H1 (cell line): ENCODE data around the gene MUC5AC. TPM values are rescaled to one million over a fixed set of nuclear protein-coding genes. Genes with fewer than 3 reads are reported as not detected.

Experiments used
- CTCF ChIA-PET: fragments of 300-600 bp; sonication (Branson Sonifier 250); formaldehyde crosslinking; loops from one replicate; lab custom pipeline; 2021; ENCODE audit not compliant: partially characterized antibody; lab: Charles Lee
- POLR2A ChIA-PET: fragments of 300-600 bp; sonication (Branson Sonifier 250); formaldehyde crosslinking; loops from one replicate; lab custom pipeline; 2021; ENCODE audit warnings: inconsistent platforms; ENCODE audit not compliant: partially characterized antibody; lab: Charles Lee
- DNase-seq, 2 experiments: peaks; one replicate each; pipeline versions ENCODE4 v3.0.0 to v3.0.0-alpha.2; 2010 to 2022; ENCODE audit warnings: low spot score in 2 of 2, low read depth in 1 of 2, mixed read lengths in 1 of 2
- FAIRE-seq: peaks from 2 replicates; lab custom pipeline; 2011; peaks lifted over from hg19 to GRCh38; lab: Jason Lieb, UNC
- H2AFZ ChIP-seq: 2 replicates; pipeline ENCODE4 v1.8.1; 2012; ENCODE audit warnings: low read length, inconsistent platforms
- H2AK5ac ChIP-seq: 2 replicates; pipeline ENCODE4 v1.6.1; 2013; ENCODE audit warnings: low read depth, low read length
- H2BK120ac ChIP-seq: replicated peaks from 2 replicates; pipeline ENCODE3; 2013; ENCODE audit warnings: low read depth, low read length, inconsistent platforms
- H2BK12ac ChIP-seq: 2 replicates; pipeline ENCODE4 v1.6.1; 2013; ENCODE audit warnings: low read depth, low read length
- H2BK15ac ChIP-seq: 2 replicates; pipeline ENCODE4 v1.6.1; 2013; ENCODE audit warnings: low read length
- H2BK20ac ChIP-seq: 2 replicates; pipeline ENCODE4 v1.6.1; 2013; ENCODE audit warnings: low read length
- H2BK5ac ChIP-seq: 2 replicates; pipeline ENCODE4 v1.6.1; 2013; ENCODE audit warnings: low read depth, low read length
- H3K14ac ChIP-seq: 2 replicates; pipeline ENCODE4 v1.6.1; 2013; ENCODE audit warnings: inconsistent platforms; ENCODE audit not compliant: insufficient read length
- H3K18ac ChIP-seq: 2 replicates; pipeline ENCODE4 v1.6.1; 2013; ENCODE audit warnings: low read length; ENCODE audit errors: extremely low read depth
- H3K23ac ChIP-seq: 2 replicates; pipeline ENCODE4 v1.6.1; 2013; ENCODE audit warnings: inconsistent platforms; ENCODE audit not compliant: insufficient read length
- H3K23me2 ChIP-seq: 2 replicates; pipeline ENCODE4 v1.6.1; 2013; ENCODE audit warnings: low read depth, low read length
- H3K27ac ChIP-seq: 2 replicates; pipeline ENCODE4 v1.6.1; 2011; ENCODE audit warnings: low read depth, low read length, inconsistent platforms
- H3K27me3 ChIP-seq, 4 experiments: replicated peaks in 1 of 4; 1 replicate in 1 of 4; 2 replicates in 3 of 4; pipeline versions ENCODE4 v1.6.1 to v1.8.1; 2011 to 2013; ENCODE audit warnings: low read length in 3 of 4, mild to moderate bottlenecking in 3 of 4, inconsistent platforms in 2 of 4, mixed read lengths in 2 of 4, moderate library complexity in 1 of 4; ENCODE audit not compliant: control insufficient read depth in 3 of 4, insufficient read depth in 3 of 4; ENCODE audit errors: extremely low read depth in 1 of 4
- H3K36me3 ChIP-seq, 4 experiments: 2 replicates each; pipeline versions ENCODE4 v1.6.1 to v1.8.1; 2011 to 2013; ENCODE audit warnings: mild to moderate bottlenecking in 4 of 4, low read length in 3 of 4, moderate library complexity in 2 of 4, control low read depth in 1 of 4, inconsistent platforms in 1 of 4; ENCODE audit not compliant: insufficient read depth in 4 of 4, control insufficient read depth in 2 of 4
- H3K4ac ChIP-seq: replicated peaks from 2 replicates; pipeline ENCODE3; 2013; ENCODE audit warnings: low read length, low read depth, mixed read lengths, inconsistent platforms; ENCODE audit not compliant: insufficient read length
- H3K4me1 ChIP-seq, 4 experiments: replicated peaks in 1 of 4; 1 replicate in 1 of 4; 2 replicates in 3 of 4; pipeline versions ENCODE4 v1.6.1 to v1.8.1; 2011 to 2013; ENCODE audit warnings: low read length in 3 of 4, inconsistent platforms in 2 of 4, mixed read lengths in 1 of 4; ENCODE audit not compliant: insufficient read depth in 4 of 4, control insufficient read depth in 3 of 4
- H3K4me2 ChIP-seq, 2 experiments: 2 replicates each; pipeline versions ENCODE4 v1.6.1 to v1.8.1; 2011 to 2013; ENCODE audit warnings: low read depth in 2 of 2, low read length in 2 of 2, control low read depth in 1 of 2, inconsistent platforms in 1 of 2, mild to moderate bottlenecking in 1 of 2; ENCODE audit not compliant: insufficient read depth in 1 of 2
- H3K4me3 ChIP-seq, 4 experiments: fragments of 200-600, 300-600 bp in 1 of 4; sonication (generic), shearing (Covaris generic), sonication (Bioruptor Twin) in 1 of 4; 2 replicates each; pipeline versions ENCODE4 v1.5.1 to v1.8.1; 2011 to 2016; ENCODE audit warnings: low read length in 4 of 4, low read depth in 3 of 4, control low read depth in 2 of 4, inconsistent platforms in 2 of 4, mild to moderate bottlenecking in 2 of 4, mixed read lengths in 1 of 4, moderate library complexity in 1 of 4; ENCODE audit not compliant: insufficient read depth in 2 of 4; ENCODE audit errors: extremely low read depth in 1 of 4
- H3K56ac ChIP-seq: replicated peaks from 2 replicates; pipeline ENCODE3; 2013; ENCODE audit warnings: low read depth, mild to moderate bottlenecking, mixed read lengths, low read length, inconsistent platforms; ENCODE audit not compliant: insufficient read length
- H3K79me1 ChIP-seq: 2 replicates; pipeline ENCODE4 v1.6.1; 2013; ENCODE audit warnings: low read depth, low read length, control low read depth
- H3K79me2 ChIP-seq, 2 experiments: 2 replicates each; pipeline versions ENCODE4 v1.6.1 to v1.8.1; 2012 to 2013; ENCODE audit warnings: low read length in 2 of 2, mild to moderate bottlenecking in 2 of 2, inconsistent platforms in 1 of 2; ENCODE audit not compliant: insufficient read depth in 2 of 2, control insufficient read depth in 1 of 2
- H3K9ac ChIP-seq, 4 experiments: replicated peaks in 1 of 4; 1 replicate in 1 of 4; 2 replicates in 3 of 4; pipeline versions ENCODE4 v1.6.1 to v1.8.1; 2011 to 2013; ENCODE audit warnings: low read depth in 3 of 4, low read length in 3 of 4, control low read depth in 2 of 4, mild to moderate bottlenecking in 2 of 4, moderate library complexity in 2 of 4, inconsistent platforms in 1 of 4; ENCODE audit errors: extremely low read depth in 1 of 4
- H3K9me3 ChIP-seq, 2 experiments: 2 replicates each; pipeline versions ENCODE4 v1.6.1 to v1.8.1; 2012 to 2013; ENCODE audit warnings: mild to moderate bottlenecking in 2 of 2, moderate library complexity in 2 of 2, control low read depth in 1 of 2, inconsistent platforms in 1 of 2, low read depth in 1 of 2, low read length in 1 of 2, mixed read lengths in 1 of 2; ENCODE audit not compliant: insufficient read depth in 2 of 2
- H4K20me1 ChIP-seq, 2 experiments: replicated peaks in 1 of 2; 2 replicates each; pipeline versions ENCODE3 to v1.8.1; 2011 to 2013; ENCODE audit warnings: inconsistent platforms in 2 of 2, low read length in 2 of 2, mild to moderate bottlenecking in 1 of 2; ENCODE audit not compliant: insufficient read depth in 2 of 2, control insufficient read depth in 1 of 2
- H4K5ac ChIP-seq: 2 replicates; pipeline ENCODE4 v1.6.1; 2013; ENCODE audit warnings: low read length, low read depth, mixed read lengths, inconsistent platforms; ENCODE audit not compliant: insufficient read length
- H4K8ac ChIP-seq: 2 replicates; pipeline ENCODE4 v1.8.0; 2013; ENCODE audit warnings: mild to moderate bottlenecking, moderate library complexity, low read length, inconsistent platforms; ENCODE audit not compliant: insufficient read depth; ENCODE audit errors: extremely low read depth
- H4K91ac ChIP-seq: replicated peaks from 2 replicates; pipeline ENCODE3; 2013; ENCODE audit warnings: low read length, mixed read lengths, inconsistent platforms; ENCODE audit not compliant: insufficient read length
- GTF2F1 ChIP-seq: IDR thresholded peaks from 2 replicates; pipeline ENCODE4 v1.6.1; 2012; ENCODE audit warnings: low read depth, low read length, improper control_type of control experiment, borderline replicate concordance
- RAD21 ChIP-seq, 2 experiments: IDR thresholded peaks in 1 of 2; conservative IDR thresholded peaks in 1 of 2; 2 replicates each; pipeline ENCODE4 v1.6.1; 2011; ENCODE audit warnings: low read depth in 2 of 2, low read length in 2 of 2, improper control_type of control experiment in 1 of 2, inconsistent platforms in 1 of 2, mild to moderate bottlenecking in 1 of 2, moderate library complexity in 1 of 2
- SIN3A ChIP-seq, 2 experiments: IDR thresholded peaks in 1 of 2; conservative IDR thresholded peaks in 1 of 2; 2 replicates each; pipeline ENCODE4 v1.6.1; 2011 to 2012; ENCODE audit warnings: low read length in 2 of 2, improper control_type of control experiment in 1 of 2, low read depth in 1 of 2, mild to moderate bottlenecking in 1 of 2
- SP1 ChIP-seq: IDR thresholded peaks from 2 replicates; pipeline ENCODE4 v1.6.1; 2011; ENCODE audit warnings: low read depth, low read length
- TBP ChIP-seq: IDR thresholded peaks from 2 replicates; pipeline ENCODE4 v1.6.1; 2011; ENCODE audit warnings: low read depth, low read length, improper control_type of control experiment
- TEAD4 ChIP-seq: IDR thresholded peaks from 2 replicates; pipeline ENCODE4 v1.6.1; 2012; ENCODE audit warnings: low read depth, low read length, inconsistent platforms, mixed read lengths
- ZNF274 ChIP-seq: IDR thresholded peaks from 2 replicates; pipeline ENCODE4 v1.7.0; 2012; ENCODE audit warnings: low read length, borderline replicate concordance; ENCODE audit errors: extremely low read depth
- whole genome bisulfite sequencing, 2 experiments: shearing (Covaris generic) in 1 of 2; methylation state at CpG; one replicate each; pipeline versions ENCODE4 v1.1.6 to v1.1.7; 2013 to 2015; ENCODE audit warnings: low lambda C conversion rate in 2 of 2, mixed read lengths in 2 of 2, inconsistent platforms in 1 of 2, low coverage in 1 of 2, missing lambda C conversion rate in 1 of 2; ENCODE audit not compliant: insufficient replicate concordance in 2 of 2, insufficient coverage in 1 of 2, insufficient read length in 1 of 2; ENCODE audit errors: extremely low coverage in 1 of 2, missing lambda C conversion rate in 1 of 2; 5-methylcytosine and 5-hydroxymethylcytosine counted together
- polyA plus RNA-seq, 7 experiments: library from polyadenylated mRNA; depleted of rRNA in 3 of 7; stranded (reverse) in 5 of 7; unstranded in 2 of 7; fragments of >200 nt in 5 of 7; fragments of 200-250 nt in 2 of 7; gene quantifications; 1 replicate in 5 of 7; 2 replicates in 1 of 7; 4 replicates in 1 of 7; pipeline versions ENCODE4 v1.2.1 to v1.2.3, GENCODE V29; 2011 to 2013; ENCODE audit warnings: missing spikeins in 2 of 7, mixed read lengths in 2 of 7
- total RNA-seq: library from RNA; stranded (reverse); fragmentation: NEBNext Ultra II Directional; extraction: Animal tissue kit (Norgen Biotek cat#: 25700); gene quantifications from 2 replicates; pipeline ENCODE4 v1.2.1, GENCODE V29; 2021

Gene MUC5AC
- total and polyA plus RNA-seq, 2 of the 8 experiments (the other 6 are each of a cell fraction or from before 2014, with no cell fraction given) = not detected

GRCh38 chr11:1123970-1124369, 33.8 kb upstream of the MUC5AC start:
- Histone ChIP-seq H3K79me2 (no peaks in the 10 kb centered on the region), H2BK15ac (no peak overlapping the region), H3K4me1 (no peaks in the 10 kb centered on the region; a peak in 1 of 7 replicates), H3K14ac (no peak overlapping the region), H3K9me3 (peaks cover 14 to 71% of the 10 kb centered on the region in 2 experiments), H3K4ac (no peak overlapping the region), H2AK5ac (no peak overlapping the region), H4K91ac (no peak overlapping the region), H4K20me1 (no peaks in the 10 kb centered on the region), H2BK120ac (no peak overlapping the region), H2BK12ac (no peak overlapping the region), H2BK20ac (no peak overlapping the region), H4K5ac (no peak overlapping the region), H3K18ac (no peak overlapping the region), H3K56ac (no peak overlapping the region), H3K23me2 (peaks cover 10% of the 10 kb centered on the region; the same call in 1 of the 2 replicates), H3K4me2 (no peak overlapping the region), H2BK5ac (no peak overlapping the region), H3K4me3 (no peak overlapping the region), H3K36me3 (no peaks in the 10 kb centered on the region), H3K27me3 (no peaks in the 10 kb centered on the region), H3K79me1 (no peaks in the 10 kb centered on the region), H3K23ac (no peak overlapping the region), H4K8ac (no peak overlapping the region), H2AFZ (no peak overlapping the region), H3K9ac (no peak overlapping the region), H3K27ac (no peak overlapping the region)
- FAIRE-seq (no peak), DNase-seq (no peak)
- TF ChIP-seq TBP = no peak
- no peak for TF ChIP-seq RAD21 (IDR thresholded peaks at IDR 0.05 in 1 of 2, conservative IDR thresholded peaks at IDR 0.05 in 1 of 2; ENCODE audit: low read depth in 2 of 2, low read length in 2 of 2)
- no peak for TF ChIP-seq SIN3A (conservative IDR thresholded peaks at IDR 0.05 in 1 of 2, IDR thresholded peaks at IDR 0.05 in 1 of 2; ENCODE audit: low read depth in 1 of 2, low read length in 2 of 2)
- TF ChIP-seq GTF2F1 = no peak
- TF ChIP-seq SP1 = no peak
- TF ChIP-seq TEAD4 = no peak
- TF ChIP-seq ZNF274 = no peak
- CTCF ChIA-PET = interaction anchor here (0.7 kb wide), 1 partner anchor 11 kb away, joined by 3 read pairs; no protein-coding TSS in a partner anchor
- 87% methylated on average over 1 of the region's 1 CpG; no CpG with 5 or more reads in 1 of the 2 experiments for WGBS, 2 experiments
- POLR2A ChIA-PET = no interaction called here
